ENCODE results near the gene ARHGEF19.

GRCh38 chr1:16232316-16232710, 19.9 kb upstream of the ARHGEF19 start:
- TF ChIP-seq CTCF (conservative IDR thresholded peaks at IDR 0.05; ENCODE audit: low read length): no peak
- no peak for TF ChIP-seq EZH2phosphoT487 (IDR thresholded peaks at IDR 0.05; ENCODE audit: borderline replicate concordance)
